Activated naive CD4-positive, alpha-beta T cell treated with anti-CD3 and anti-CD28 coated beads for 36 hours (primary cell): ENCODE measurements around the gene FNDC3A. TPM values are rescaled to one million over a fixed set of nuclear protein-coding genes. Genes with fewer than 3 reads are reported as not detected.

Experiments used
- CTCF ChIA-PET: fragments of 350-600 bp; sonication (Branson Sonifier 250); formaldehyde crosslinking; loops from one replicate; lab custom pipeline; 2021; ENCODE audit warnings: antibody characterized with exemption; lab: Charles Lee
- DNase-seq: peaks from one replicate; pipeline ENCODE4 v3.0.0-alpha.2; 2020
- H3K27ac Mint-ChIP-seq: one replicate; pipeline ENCODE4 v1.8.0; 2021; ENCODE audit warnings: mild to moderate bottlenecking, mixed read lengths
- H3K27me3 Mint-ChIP-seq: one replicate; pipeline ENCODE4 v1.8.0; 2021; ENCODE audit warnings: low read depth, mixed read lengths
- H3K36me3 Mint-ChIP-seq: one replicate; pipeline ENCODE4 v1.8.0; 2021; ENCODE audit warnings: low read depth, mixed read lengths
- H3K4me1 Mint-ChIP-seq: one replicate; pipeline ENCODE4 v1.8.0; 2021; ENCODE audit warnings: low read depth, mixed read lengths
- H3K4me3 Mint-ChIP-seq: one replicate; pipeline ENCODE4 v1.8.0; 2021; ENCODE audit warnings: mild to moderate bottlenecking, moderate library complexity, mixed read lengths
- H3K9me3 Mint-ChIP-seq: one replicate; pipeline ENCODE4 v1.8.0; 2021; ENCODE audit warnings: mixed read lengths
- intact Hi-C: fragments of 100-400 bp; cut with micrococcal nuclease; formaldehyde crosslinking; loops from one replicate; pipeline ENCODE4 v1.15.1; 2023
- total RNA-seq, 2 experiments: library from RNA; stranded (reverse); gene quantifications; one replicate each; pipeline ENCODE4 v1.2.3, GENCODE V29; 2021

FNDC3A gene
- total RNA-seq, 2 experiments from 2014 or later, result 17.1 to 18.3 TPM

- Mint-ChIP-seq H3K36me3 (peaks cover 23% of the 10 kb centered on the region), H3K27me3 (no peaks in the 10 kb centered on the region), H3K4me1 (peaks cover 11% of the 10 kb centered on the region), H3K27ac (no peak overlapping the region), H3K9me3 (no peaks in the 10 kb centered on the region), H3K4me3 (no peak overlapping the region)
- no peak for DNase-seq
- CTCF ChIA-PET, result interaction anchor here (0.6 to 1.1 kb wide), 2 partner anchors 84 to 260 kb away, joined by 3 read pairs; no protein-coding TSS in a partner anchor
- intact Hi-C loops, result no loop called here
These were observed 208.1 kb downstream of the FNDC3A start for GRCh38 chr13:49183672-49184325.

- Mint-ChIP-seq H3K27ac (no peak overlapping the region), H3K4me3 (no peak overlapping the region), H3K9me3 (no peaks in the 10 kb centered on the region), H3K27me3 (no peaks in the 10 kb centered on the region), H3K36me3 (peaks cover 24% of the 10 kb centered on the region), H3K4me1 (peaks cover 11% of the 10 kb centered on the region)
- DNase-seq, result no peak
- intact Hi-C loops, result no loop called here
- CTCF ChIA-PET, result no interaction called here
These were observed 208.9 kb downstream of the FNDC3A start for GRCh38 chr13:49184621-49185020.

- Mint-ChIP-seq H3K4me1 (peaks cover 11% of the 10 kb centered on the region), H3K4me3 (no peak overlapping the region), H3K27me3 (no peaks in the 10 kb centered on the region), H3K36me3 (peaks cover 24% of the 10 kb centered on the region), H3K27ac (no peak overlapping the region), H3K9me3 (no peaks in the 10 kb centered on the region)
- DNase-seq, result no peak
- intact Hi-C loops, result no loop called here
- CTCF ChIA-PET, result no interaction called here
These were observed 209.6 kb downstream of the FNDC3A start for GRCh38 chr13:49185264-49185663.

- Mint-ChIP-seq H3K27ac (no peak overlapping the region), H3K36me3 (peaks cover 27% of the 10 kb centered on the region), H3K9me3 (no peaks in the 10 kb centered on the region), H3K4me1 (peaks cover 8% of the 10 kb centered on the region), H3K27me3 (no peaks in the 10 kb centered on the region), H3K4me3 (no peak overlapping the region)
- intact Hi-C loops, result no loop called here
- DNase-seq, result no peak
- CTCF ChIA-PET, result no interaction called here
These were observed 215.2 kb downstream of the FNDC3A start for GRCh38 chr13:49190901-49191300.

- CTCF ChIA-PET, result no interaction called here
- intact Hi-C loops, result no loop called here
- Mint-ChIP-seq H3K27ac (no peak overlapping the region), H3K4me3 (no peak overlapping the region), H3K27me3 (no peaks in the 10 kb centered on the region), H3K9me3 (no peaks in the 10 kb centered on the region), H3K4me1 (no peaks in the 10 kb centered on the region), H3K36me3 (peaks cover 13% of the 10 kb centered on the region)
- DNase-seq, result no peak
These were observed 230.9 kb downstream of the FNDC3A start for GRCh38 chr13:49206641-49207040.

- H3K9me3 Mint-ChIP-seq, result no peaks in the 10 kb centered on the region
- peaks cover 12% of the 10 kb centered on the region for H3K36me3 Mint-ChIP-seq
- CTCF ChIA-PET, result interaction anchor here (1.3 kb wide), 1 partner anchor 26 kb away, joined by 3 read pairs; no protein-coding TSS in a partner anchor
- H3K27ac Mint-ChIP-seq, result no peak overlapping the region
- H3K4me1 Mint-ChIP-seq, result no peaks in the 10 kb centered on the region
- intact Hi-C loops, result no loop called here
- H3K27me3 Mint-ChIP-seq, result no peaks in the 10 kb centered on the region
- H3K4me3 Mint-ChIP-seq, result no peak overlapping the region
- DNase-seq, result no peak
These were observed 232.9 kb downstream of the FNDC3A start for GRCh38 chr13:49208619-49209018.

GRCh38 chr13:49210114-49210513, 234.4 kb downstream of the FNDC3A start:
- H3K27ac Mint-ChIP-seq, result no peak overlapping the region
- no peak overlapping the region for H3K4me3 Mint-ChIP-seq
- intact Hi-C loops, result no loop called here
- H3K9me3 Mint-ChIP-seq, result no peaks in the 10 kb centered on the region
- no peak for DNase-seq
- H3K36me3 Mint-ChIP-seq, result peaks cover 7% of the 10 kb centered on the region
- no peaks in the 10 kb centered on the region for H3K27me3 Mint-ChIP-seq
- CTCF ChIA-PET, result interaction anchor here (0.6 to 0.7 kb wide), 2 partner anchors 10 to 280 kb away, joined by 4 to 6 read pairs; no protein-coding TSS in a partner anchor
- peaks cover 9% of the 10 kb centered on the region for H3K4me1 Mint-ChIP-seq

- Mint-ChIP-seq H3K4me3 (no peak overlapping the region), H3K36me3 (peaks cover 7% of the 10 kb centered on the region), H3K9me3 (no peaks in the 10 kb centered on the region), H3K27me3 (no peaks in the 10 kb centered on the region), H3K27ac (no peak overlapping the region), H3K4me1 (peaks cover 10% of the 10 kb centered on the region)
- CTCF ChIA-PET, result no interaction called here
- intact Hi-C loops, result no loop called here
- no peak for DNase-seq
These were observed 235.0 kb downstream of the FNDC3A start for GRCh38 chr13:49210669-49211068.

GRCh38 chr13:49213539-49213938, 237.8 kb downstream of the FNDC3A start:
- H3K27me3 Mint-ChIP-seq, result peaks cover 15% of the 10 kb centered on the region
- intact Hi-C loops, result no loop called here

GRCh38 chr13:49213997-49214916, 238.5 kb downstream of the FNDC3A start:
- CTCF ChIA-PET, result interaction anchor here (0.9 to 1.6 kb wide), 5 partner anchors 34 to 361 kb away, joined by 3 to 6 read pairs (median 5); no protein-coding TSS in a partner anchor
- Mint-ChIP-seq H3K36me3 (peaks cover 5% of the 10 kb centered on the region), H3K9me3 (no peaks in the 10 kb centered on the region), H3K4me1 (peaks cover 10% of the 10 kb centered on the region), H3K4me3 (no peak overlapping the region), H3K27ac (no peak overlapping the region), H3K27me3 (peaks cover 22% of the 10 kb centered on the region)
- no peak for DNase-seq
- intact Hi-C loops, result no loop called here

More at GRCh38 chr13:49213539-49213938, 237.8 kb downstream of the FNDC3A start:
- no peaks in the 10 kb centered on the region for H3K9me3 Mint-ChIP-seq
- H3K4me3 Mint-ChIP-seq, result no peak overlapping the region
- H3K36me3 Mint-ChIP-seq, result peaks cover 5% of the 10 kb centered on the region
- peaks cover 10% of the 10 kb centered on the region for H3K4me1 Mint-ChIP-seq
- CTCF ChIA-PET, result interaction anchor here (1.7 kb wide), 1 partner anchor 27 kb away, joined by 4 read pairs; no protein-coding TSS in a partner anchor
- H3K27ac Mint-ChIP-seq, result no peak overlapping the region
- DNase-seq, result no peak

GRCh38 chr13:49214917-49215376, 239.2 kb downstream of the FNDC3A start:
- Mint-ChIP-seq H3K4me3 (no peak overlapping the region), H3K27me3 (peaks cover 28% of the 10 kb centered on the region), H3K9me3 (no peaks in the 10 kb centered on the region), H3K27ac (peak overlapping the region; percentile 28), H3K4me1 (peaks cover 10% of the 10 kb centered on the region), H3K36me3 (peaks cover 5% of the 10 kb centered on the region)
- DNase-seq, result peak; percentile 64
- CTCF ChIA-PET, result interaction anchor here (0.5 to 1.6 kb wide), 6 partner anchors 33 to 631 kb away, joined by 3 to 6 read pairs (median 4); no protein-coding TSS in a partner anchor
- intact Hi-C loops, result no loop called here

- Mint-ChIP-seq H3K27ac (no peak overlapping the region), H3K4me3 (no peak overlapping the region), H3K4me1 (peaks cover 12% of the 10 kb centered on the region), H3K36me3 (peaks cover 2% of the 10 kb centered on the region), H3K9me3 (no peaks in the 10 kb centered on the region), H3K27me3 (peaks cover 30% of the 10 kb centered on the region)
- intact Hi-C loops, result no loop called here
- DNase-seq, result no peak
- CTCF ChIA-PET, result interaction anchor here (0.7 kb wide), 1 partner anchor 62 kb away, joined by 4 read pairs; no protein-coding TSS in a partner anchor
These were observed 240.6 kb downstream of the FNDC3A start for GRCh38 chr13:49216334-49216733.
